K562 (cell line): Measurements from ENCODE around the gene DLAT. TPM values are rescaled to one million over a fixed set of nuclear protein-coding genes. Genes with fewer than 3 reads are reported as not detected.

Source experiments
- ATAC-seq: fragments of 200-7000 bp; cut with Tn5 transposase; 3 replicates; pipeline ENCODE4 v1.9.1; 2020; ENCODE audit warnings: moderate library complexity
- BruUV-seq: library from RNA; stranded (reverse); fragments of 400-500 nt; replicated peaks from 2 replicates; lab custom pipeline; 2021; lab: Mats Ljungman, UMichigan
- CTCF ChIA-PET: fragments of 300-600 bp; formaldehyde crosslinking; extraction: SDS; loops from one replicate; lab custom pipeline; 2021; ENCODE audit warnings: low intra/inter-chr PET ratio; lab: Yijun Ruan, JAX
- POLR2A ChIA-PET: fragments of 300-600, 350-650 bp; sonication (Branson Sonifier 250); formaldehyde crosslinking; extraction: SDS; loops from one replicate; lab custom pipeline; 2021; ENCODE audit warnings: antibody characterized with exemption, inconsistent platforms; lab: Yijun Ruan, JAX
- DNase-seq, 4 experiments: peaks; one replicate each; pipeline versions ENCODE4 v3.0.0 to v3.0.0-alpha.2; 2011 to 2018; ENCODE audit warnings: low spot score in 3 of 4, mixed read lengths in 3 of 4; ENCODE audit errors: extremely low read depth in 1 of 4
- FAIRE-seq: peaks from 2 replicates; lab custom pipeline; 2011; peaks lifted over from hg19 to GRCh38; lab: Jason Lieb, UNC
- H2AFZ ChIP-seq: 2 replicates; pipeline ENCODE4 v1.6.0; 2011; ENCODE audit warnings: low read depth, low read length, control low read depth, inconsistent platforms
- H3K27ac ChIP-seq: fragments of 200-600 bp; 3 replicates; pipeline ENCODE4 v1.8.0; 2011; ENCODE audit warnings: low read depth, mild to moderate bottlenecking, control low read depth, inconsistent platforms, low read length, moderate library complexity, mixed read lengths; ENCODE audit errors: extremely low read depth
- H3K27me3 ChIP-seq, 2 experiments: fragments of 300-600 bp in 1 of 2; 2 replicates in 1 of 2; 3 replicates in 1 of 2; pipeline versions ENCODE4 v1.6.0 to v1.8.0; 2011; ENCODE audit warnings: inconsistent platforms in 2 of 2, low read length in 2 of 2, mild to moderate bottlenecking in 1 of 2, mixed read lengths in 1 of 2, moderate library complexity in 1 of 2; ENCODE audit not compliant: control insufficient read depth in 2 of 2, insufficient read depth in 2 of 2
- H3K36me3 ChIP-seq: fragments of 300-600 bp; 3 replicates; pipeline ENCODE4 v1.8.0; 2011; ENCODE audit warnings: mild to moderate bottlenecking, low read length, inconsistent platforms; ENCODE audit not compliant: control insufficient read depth, insufficient read depth
- H3K4me1 ChIP-seq, 2 experiments: fragments of 200-600 bp in 1 of 2; replicated peaks in 1 of 2; 2 replicates in 1 of 2; 3 replicates in 1 of 2; pipeline versions ENCODE4 v1.5.1 to v1.8.0; 2011; ENCODE audit warnings: inconsistent platforms in 2 of 2, low read length in 2 of 2, mild to moderate bottlenecking in 1 of 2, mixed read lengths in 1 of 2, moderate library complexity in 1 of 2; ENCODE audit not compliant: control insufficient read depth in 2 of 2, insufficient read depth in 2 of 2
- H3K4me2 ChIP-seq: 2 replicates; pipeline ENCODE4 v1.6.1; 2011; ENCODE audit warnings: low read length, control low read depth, inconsistent platforms, mixed read lengths; ENCODE audit not compliant: insufficient read depth
- H3K4me3 ChIP-seq: fragments of 200-600 bp; sonication (generic), shearing (Covaris generic); 2 replicates; pipeline ENCODE4 v1.5.1; 2016; ENCODE audit warnings: control low read depth, inconsistent platforms
- H3K79me2 ChIP-seq: fragments of 200-600 bp; 3 replicates; pipeline ENCODE4 v1.8.0; 2011; ENCODE audit warnings: low read length, inconsistent platforms; ENCODE audit not compliant: control insufficient read depth, insufficient read depth
- H3K9ac ChIP-seq, 2 experiments: 2 replicates each; pipeline versions ENCODE4 v1.6.0 to v1.6.1; 2011; ENCODE audit warnings: low read depth in 2 of 2, low read length in 2 of 2, control low read depth in 1 of 2, inconsistent platforms in 1 of 2, mild to moderate bottlenecking in 1 of 2, mixed read lengths in 1 of 2; ENCODE audit not compliant: insufficient read depth in 1 of 2
- H3K9me1 ChIP-seq: one replicate; pipeline ENCODE4 v1.6.0; 2011; ENCODE audit warnings: inconsistent platforms, mild to moderate bottlenecking, low read length, moderate library complexity; ENCODE audit not compliant: control insufficient read depth, insufficient read depth
- H3K9me3 ChIP-seq: replicated peaks from 2 replicates; pipeline ENCODE4 v1.5.1; 2011; ENCODE audit warnings: low read depth, low read length, inconsistent platforms; ENCODE audit not compliant: control insufficient read depth, insufficient read depth
- H4K20me1 ChIP-seq: replicated peaks from 2 replicates; pipeline ENCODE4 v1.6.1; 2011; ENCODE audit warnings: low read length, inconsistent platforms, mixed read lengths; ENCODE audit not compliant: control insufficient read depth, insufficient read depth
- ARID3B ChIP-seq: fragments of 250-450 bp; sonication (Bioruptor Pico); IDR thresholded peaks from 2 replicates; pipeline ENCODE4 v1.4.0; 2020; ENCODE audit warnings: borderline replicate concordance
- ARID4B ChIP-seq: sonication (generic); formaldehyde crosslinking; IDR thresholded peaks from 2 replicates; pipeline ENCODE4 v1.8.0; 2022; ENCODE audit warnings: mild to moderate bottlenecking, missing genetic modification reagents
- CBX5 ChIP-seq: IDR thresholded peaks from 2 replicates; pipeline ENCODE4 v1.6.1; 2014; ENCODE audit warnings: low read depth, borderline replicate concordance
- ETS1 ChIP-seq: conservative IDR thresholded peaks from 2 replicates; pipeline ENCODE4 v1.6.1; 2011; ENCODE audit warnings: low read depth, mild to moderate bottlenecking, low read length; ENCODE audit not compliant: control insufficient read depth
- HEY1 ChIP-seq: fragments of 250-450 bp; sonication (Bioruptor Pico); IDR thresholded peaks from 2 replicates; pipeline ENCODE4 v1.5.0; 2020; ENCODE audit warnings: mild to moderate bottlenecking, moderate library complexity, borderline replicate concordance
- LEF1 ChIP-seq: fragments of 450-650 bp; IDR thresholded peaks from 2 replicates; pipeline ENCODE4 v1.6.1; 2016; ENCODE audit warnings: mild to moderate bottlenecking
- RFX7 ChIP-seq: fragments of 250-450 bp; sonication (Bioruptor Pico); IDR thresholded peaks from 2 replicates; pipeline ENCODE4 v1.5.1; 2021; ENCODE audit warnings: mild to moderate bottlenecking
- TAF7 ChIP-seq: fragments of 450-650 bp; IDR thresholded peaks from 2 replicates; pipeline ENCODE4 v1.6.1; 2016; ENCODE audit warnings: missing genetic modification characterization, missing compliant biosample characterization
- TCFL5 ChIP-seq: fragments of 250-450 bp; sonication (Bioruptor Pico); conservative IDR thresholded peaks from 2 replicates; pipeline ENCODE4 v1.6.1; 2021; ENCODE audit warnings: mild to moderate bottlenecking, moderate library complexity, matching md5 sums
- ZBTB9 ChIP-seq: fragments of 450-650 bp; formaldehyde crosslinking; IDR thresholded peaks from 2 replicates; pipeline ENCODE4 v1.4.0; 2020; ENCODE audit warnings: mild to moderate bottlenecking, moderate library complexity
- ZFX ChIP-seq: sonication (generic); formaldehyde crosslinking; IDR thresholded peaks from 2 replicates; pipeline ENCODE4 v1.8.0; 2022; ENCODE audit warnings: mild to moderate bottlenecking, missing genetic modification reagents, moderate library complexity
- ZNF165 ChIP-seq: fragments of 250-450 bp; sonication (Bioruptor Pico); IDR thresholded peaks from 2 replicates; pipeline ENCODE4 v1.4.0; 2020; ENCODE audit warnings: borderline replicate concordance
- ZNF263 ChIP-seq: sonication (generic); formaldehyde crosslinking; IDR thresholded peaks from 2 replicates; pipeline ENCODE4 v1.8.0; 2022; ENCODE audit warnings: mild to moderate bottlenecking, missing genetic modification reagents, borderline replicate concordance
- ZNF780A ChIP-seq: fragments of 250-450 bp; sonication (Bioruptor Pico); IDR thresholded peaks from 2 replicates; pipeline ENCODE4 v1.5.0; 2021; ENCODE audit warnings: mild to moderate bottlenecking
- ZNF785 ChIP-seq: fragments of 250-450 bp; sonication (Bioruptor Pico); IDR thresholded peaks from 2 replicates; pipeline ENCODE4 v1.4.0; 2020; ENCODE audit warnings: mild to moderate bottlenecking
- WGBS: fragments of 100-300 bp; shearing (Covaris generic); methylation state at CpG from one replicate; pipeline ENCODE4 v1.1.6; 2016; ENCODE audit warnings: low coverage, mixed read lengths; ENCODE audit not compliant: insufficient coverage; ENCODE audit errors: missing lambda C conversion rate; 5-methylcytosine and 5-hydroxymethylcytosine counted together
- in situ Hi-C: fragments of 300-500 bp; cut with MboI; formaldehyde crosslinking; loops from 4 replicates; pipeline ENCODE4 v1.15.0; 2018; ENCODE audit warnings: inconsistent platforms, mixed read lengths
- intact Hi-C: fragments of 100-400 bp; cut with micrococcal nuclease; formaldehyde crosslinking; loops from 2 replicates; pipeline ENCODE4 v1.14.2; 2022
- polyA plus RNA-seq, 8 experiments: library from polyadenylated mRNA; depleted of rRNA in 4 of 8; stranded (reverse) in 5 of 8; unstranded in 3 of 8; fragments of >200 nt; fragmentation: Nextera tagmentation in 2 of 8; fragmentation: Illumina TruSeq in 1 of 8; extraction: Ambion mirVana in 2 of 8; extraction: Trizol in 1 of 8; gene quantifications; 2 replicates each; pipeline versions ENCODE4 v1.2.1 to v1.2.3, GENCODE V29; 2011 to 2014; ENCODE audit warnings: inconsistent platforms in 1 of 8, missing spikeins in 1 of 8
- total RNA-seq, 7 experiments: library from RNA; depleted of rRNA in 6 of 7; stranded (reverse); fragments of >200 nt in 6 of 7; fragmentation: Illumina TruSeq in 2 of 7; extraction: Trizol in 2 of 7; gene quantifications; 2 replicates each; pipeline versions ENCODE4 v1.2.1 to v1.2.3, GENCODE V29; 2011 to 2021; ENCODE audit warnings: low replicate concordance in 1 of 7

The DLAT gene
- total and polyA plus RNA-seq, 9 of the 15 experiments (the other 6 are each of a cell fraction or from before 2014, with no cell fraction given) = 41.7 to 152 (median 105) TPM

GRCh38 chr11:112044961-112045360 is 19.8 kb downstream of the DLAT start:
- H3K9ac ChIP-seq = no peak overlapping the region
- peaks cover 60% of the 10 kb centered on the region for H3K79me2 ChIP-seq
- peaks cover 86% of the 10 kb centered on the region for H3K36me3 ChIP-seq
- H3K9me3 ChIP-seq = no peaks in the 10 kb centered on the region
- POLR2A ChIA-PET = interaction anchor here (0.5 to 0.8 kb wide), 2 partner anchors 161 to 251 kb away, joined by 4 read pairs; no protein-coding TSS in a partner anchor
- H3K9me1 ChIP-seq = no peaks in the 10 kb centered on the region
- WGBS = 19% methylated on average over 4 of the region's 4 CpGs
- ATAC-seq (peak; percentile 85), DNase-seq (peak; percentile 63 to 69 (median 66)), FAIRE-seq (no peak)
- peaks cover 8 to 46% of the 10 kb centered on the region in 2 experiments for H3K4me1 ChIP-seq
- CTCF ChIA-PET = no interaction called here
- no peak overlapping the region for H3K4me2 ChIP-seq
- intact Hi-C loops (no loop called here), in situ Hi-C loops (no loop called here)
- H2AFZ ChIP-seq = no peak overlapping the region
- BruUV-seq = no TSS peak
- no peaks in the 10 kb centered on the region; the same call in 1 of the 2 replicates for H4K20me1 ChIP-seq
- no peaks in the 10 kb centered on the region for H3K27me3 ChIP-seq
- H3K27ac ChIP-seq = peak overlapping the region; percentile 56; the same call in 1 of the 3 replicates
- no peak overlapping the region for H3K4me3 ChIP-seq
- no peak for TF ChIP-seq ZNF165
- no peak for TF ChIP-seq ZNF780A (CRISPR knock-in tag)
- TF ChIP-seq LEF1 = peak; percentile 53; the same call in 1 of the 2 replicates
- TF ChIP-seq ZFX = no peak
- no peak for TF ChIP-seq CBX5
- no peak for TF ChIP-seq ZNF785 (CRISPR knock-in tag)
- TF ChIP-seq ETS1 = no peak
- no peak for TF ChIP-seq ARID4B (CRISPR knock-in tag)
- no peak for TF ChIP-seq HEY1 (CRISPR knock-in tag)
- no peak for TF ChIP-seq TCFL5 (CRISPR knock-in tag)
- no peak for TF ChIP-seq TAF7 (tag)
- TF ChIP-seq ARID3B (CRISPR knock-in tag) = no peak
- no peak for TF ChIP-seq ZNF263 (CRISPR knock-in tag)
- TF ChIP-seq RFX7 = no peak
- TF ChIP-seq ZBTB9 (CRISPR knock-in tag) = no peak
